Activated B cell treated with CpG ODN at 0.5 μM for 24 hours (primary cell): ENCODE data around the gene MACROH2A1. TPM values are rescaled to one million over a fixed set of nuclear protein-coding genes. Genes with fewer than 3 reads are reported as not detected.

ENCODE experiments used
- ATAC-seq: fragments of 200-7000 bp; cut with Tn5 transposase; one replicate; pipeline ENCODE4 v1.10.0; 2021; ENCODE audit warnings: low read depth, mild to moderate bottlenecking, moderate library complexity
- CTCF ChIA-PET: fragments of 350-600 bp; sonication (Branson Sonifier 250); formaldehyde crosslinking; loops from one replicate; lab custom pipeline; 2021; ENCODE audit warnings: antibody characterized with exemption; lab: Charles Lee
- POLR2A ChIA-PET: fragments of 350-600 bp; sonication (Branson Sonifier 250); formaldehyde crosslinking; loops from one replicate; lab custom pipeline; 2021; ENCODE audit warnings: antibody characterized with exemption; lab: Charles Lee
- DNase-seq: peaks from one replicate; pipeline ENCODE4 v3.0.0; 2022
- H3K27ac Mint-ChIP-seq: one replicate; pipeline ENCODE4 v1.8.0; 2020; ENCODE audit warnings: mixed read lengths
- H3K27me3 Mint-ChIP-seq: one replicate; pipeline ENCODE4 v1.8.0; 2021; ENCODE audit warnings: mixed read lengths
- H3K36me3 Mint-ChIP-seq: one replicate; pipeline ENCODE4 v1.8.0; 2021; ENCODE audit warnings: low read depth, mixed read lengths
- H3K4me1 Mint-ChIP-seq: one replicate; pipeline ENCODE4 v1.8.0; 2021; ENCODE audit warnings: mixed read lengths
- H3K4me3 Mint-ChIP-seq: one replicate; pipeline ENCODE4 v1.8.0; 2020; ENCODE audit warnings: mild to moderate bottlenecking, mixed read lengths
- H3K9me3 Mint-ChIP-seq: one replicate; pipeline ENCODE4 v1.8.0; 2020; ENCODE audit warnings: mixed read lengths
- CTCF ChIP-seq: fragments of 200-600 bp; IDR thresholded peaks from one replicate; pipeline ENCODE4 v1.8.0; 2022; ENCODE audit warnings: antibody characterized with exemption, mild to moderate bottlenecking
- intact Hi-C: fragments of 100-400 bp; cut with micrococcal nuclease; formaldehyde crosslinking; loops from one replicate; pipeline ENCODE4 v1.15.1; 2024
- total RNA-seq: library from RNA; stranded (reverse); gene quantifications from 2 replicates; pipeline ENCODE4 v1.2.3, GENCODE V29; 2022

The MACROH2A1 gene
- total RNA-seq, 1 donor from 2014 or later: 125 TPM

GRCh38 chr5:135393691-135394090, 5.3 kb downstream of the MACROH2A1 start:
- peaks cover 74% of the 10 kb centered on the region for H3K4me1 Mint-ChIP-seq
- no peak overlapping the region for H3K4me3 Mint-ChIP-seq
- peaks cover 30% of the 10 kb centered on the region for H3K36me3 Mint-ChIP-seq
- ChIA-PET CTCF (no interaction called here), POLR2A (no interaction called here)
- intact Hi-C loops: loop anchor here (10.0 kb wide), 1 partner anchor 339 kb away; no protein-coding TSS in a partner anchor
- DNase-seq: no peak
- H3K27ac Mint-ChIP-seq: no peak overlapping the region
- TF ChIP-seq CTCF: no peak
- no peaks in the 10 kb centered on the region for H3K27me3 Mint-ChIP-seq
- ATAC-seq: no peak
- H3K9me3 Mint-ChIP-seq: no peaks in the 10 kb centered on the region

GRCh38 chr5:135393229-135393628, 5.8 kb downstream of the MACROH2A1 start:
- no peaks in the 10 kb centered on the region for H3K9me3 Mint-ChIP-seq
- intact Hi-C loops: loop anchor here (10.0 kb wide), 1 partner anchor 338 kb away; no protein-coding TSS in a partner anchor
- H3K27me3 Mint-ChIP-seq: no peaks in the 10 kb centered on the region
- CTCF ChIA-PET: no interaction called here
- POLR2A ChIA-PET: no interaction called here
- ATAC-seq: no peak
- peaks cover 35% of the 10 kb centered on the region for H3K36me3 Mint-ChIP-seq
- DNase-seq: no peak
- no peak for TF ChIP-seq CTCF
- no peak overlapping the region for H3K4me3 Mint-ChIP-seq
- no peak overlapping the region for H3K27ac Mint-ChIP-seq
- peaks cover 72% of the 10 kb centered on the region for H3K4me1 Mint-ChIP-seq

- no peak for ATAC-seq
- no peak for DNase-seq
- POLR2A ChIA-PET: no interaction called here
- CTCF ChIA-PET: interaction anchor here (1.3 kb wide), 1 partner anchor 35 kb away, joined by 4 read pairs; no protein-coding TSS in a partner anchor
- Mint-ChIP-seq H3K27ac (no peak overlapping the region), H3K4me3 (no peak overlapping the region), H3K4me1 (peaks cover 67% of the 10 kb centered on the region), H3K36me3 (peaks cover 44% of the 10 kb centered on the region), H3K9me3 (no peaks in the 10 kb centered on the region), H3K27me3 (no peaks in the 10 kb centered on the region)
- no peak for TF ChIP-seq CTCF
- intact Hi-C loops: loop anchor here (10.0 kb wide), 1 partner anchor 337 kb away; no protein-coding TSS in a partner anchor
These were observed 6.8 kb downstream of the MACROH2A1 start for GRCh38 chr5:135392256-135392655.

- Mint-ChIP-seq H3K4me1 (peaks cover 67% of the 10 kb centered on the region), H3K4me3 (no peak overlapping the region), H3K36me3 (peaks cover 47% of the 10 kb centered on the region), H3K27me3 (no peaks in the 10 kb centered on the region), H3K27ac (no peak overlapping the region), H3K9me3 (no peaks in the 10 kb centered on the region)
- ATAC-seq (no peak), DNase-seq (no peak)
- no peak for TF ChIP-seq CTCF
- ChIA-PET CTCF (interaction anchor here (1.3 kb wide), 1 partner anchor 35 kb away, joined by 4 read pairs; no protein-coding TSS in a partner anchor), POLR2A (no interaction called here)
- intact Hi-C loops: loop anchor here (10.0 kb wide), 1 partner anchor 337 kb away; no protein-coding TSS in a partner anchor
These were observed 7.2 kb downstream of the MACROH2A1 start for GRCh38 chr5:135391869-135392255.

GRCh38 chr5:135391116-135391868, 7.7 kb downstream of the MACROH2A1 start:
- Mint-ChIP-seq H3K4me3 (no peak overlapping the region), H3K4me1 (peaks cover 66% of the 10 kb centered on the region), H3K9me3 (no peaks in the 10 kb centered on the region), H3K36me3 (peaks cover 53% of the 10 kb centered on the region), H3K27ac (no peak overlapping the region), H3K27me3 (no peaks in the 10 kb centered on the region)
- ATAC-seq: no peak
- intact Hi-C loops: loop anchor here (10.0 kb wide), 1 partner anchor 336 kb away; no protein-coding TSS in a partner anchor
- no peak for TF ChIP-seq CTCF
- no peak for DNase-seq
- ChIA-PET CTCF (interaction anchor here (1.3 kb wide), 1 partner anchor 36 kb away, joined by 4 read pairs; no protein-coding TSS in a partner anchor), POLR2A (no interaction called here)
